Mesodermal cell (in vitro differentiated cells): ENCODE data around the gene DNM1.

Experiments
- H3K27ac ChIP-seq: 2 replicates; pipeline ENCODE4 v1.7.0; 2013; ENCODE audit warnings: mild to moderate bottlenecking, low read depth, low read length, moderate library complexity; ENCODE audit not compliant: severe bottlenecking
- H3K36me3 ChIP-seq: 2 replicates; pipeline ENCODE4 v1.7.1; 2013; ENCODE audit warnings: mild to moderate bottlenecking, low read length, moderate library complexity; ENCODE audit not compliant: control insufficient read depth, insufficient read depth
- H3K4me1 ChIP-seq: one replicate; pipeline ENCODE4 v1.7.1; 2013; ENCODE audit warnings: mild to moderate bottlenecking, low read length; ENCODE audit not compliant: insufficient read depth, control insufficient read depth, poor library complexity, severe bottlenecking
- H3K4me3 ChIP-seq: 2 replicates; pipeline ENCODE4 v1.7.0; 2013; ENCODE audit warnings: low read length, control low read depth, mild to moderate bottlenecking; ENCODE audit not compliant: insufficient read depth, poor library complexity, severe bottlenecking; ENCODE audit errors: extremely low read depth
- H3K9me3 ChIP-seq: 2 replicates; pipeline ENCODE4 v1.7.1; 2013; ENCODE audit warnings: mild to moderate bottlenecking, low read length, moderate library complexity; ENCODE audit not compliant: control insufficient read depth
- WGBS, 2 experiments: methylation state at CpG; one replicate each; pipeline ENCODE4 v1.1.5; 2013; ENCODE audit warnings: missing lambda C conversion rate in 2 of 2; ENCODE audit not compliant: insufficient coverage in 2 of 2; 5-methylcytosine and 5-hydroxymethylcytosine counted together

DNM1 gene

GRCh38 chr9:128163523-128164306 lies 39.5 kb upstream of the DNM1 start:
- Histone ChIP-seq H3K4me1 (no peaks in the 10 kb centered on the region), H3K4me3 (no peak overlapping the region), H3K27ac (no peak overlapping the region), H3K9me3 (no peaks in the 10 kb centered on the region), H3K36me3 (peaks cover 66% of the 10 kb centered on the region)
- 94 to 97% methylated on average over 8 of the region's 10 CpGs for WGBS, 2 experiments

GRCh38 chr9:128164307-128164885 lies 38.8 kb upstream of the DNM1 start:
- Histone ChIP-seq H3K27ac (no peak overlapping the region), H3K4me3 (no peak overlapping the region), H3K9me3 (no peaks in the 10 kb centered on the region), H3K36me3 (peaks cover 73% of the 10 kb centered on the region), H3K4me1 (no peaks in the 10 kb centered on the region)
- WGBS, 2 experiments: 96% methylated on average over 8 to 9 of the region's 14 CpGs

- Histone ChIP-seq H3K4me1 (no peaks in the 10 kb centered on the region), H3K27ac (no peak overlapping the region), H3K36me3 (peaks cover 88% of the 10 kb centered on the region), H3K4me3 (no peak overlapping the region), H3K9me3 (no peaks in the 10 kb centered on the region)
- WGBS, 2 experiments: 96 to 98% methylated on average over 4 to 15 of the region's 18 CpGs
Measured at GRCh38 chr9:128166169-128166568, 37.0 kb upstream of the DNM1 start.

- 96 to 100% methylated on average over 3 to 4 of the region's 4 CpGs for WGBS, 2 experiments
Measured at GRCh38 chr9:128167209-128167608, 36.0 kb upstream of the DNM1 start.

GRCh38 chr9:128168731-128169308 lies 34.4 kb upstream of the DNM1 start:
- H3K4me1 ChIP-seq: no peaks in the 10 kb centered on the region
- no peaks in the 10 kb centered on the region for H3K9me3 ChIP-seq
- WGBS, 2 experiments: 95 to 96% methylated on average over 8 of the region's 8 CpGs
- H3K27ac ChIP-seq: no peak overlapping the region
- no peak overlapping the region for H3K4me3 ChIP-seq
- H3K36me3 ChIP-seq: peaks cover 75% of the 10 kb centered on the region

More at GRCh38 chr9:128167209-128167608, 36.0 kb upstream of the DNM1 start:
- no peaks in the 10 kb centered on the region for H3K4me1 ChIP-seq
- no peak overlapping the region for H3K27ac ChIP-seq
- H3K9me3 ChIP-seq: no peaks in the 10 kb centered on the region
- no peak overlapping the region for H3K4me3 ChIP-seq
- peaks cover 86% of the 10 kb centered on the region for H3K36me3 ChIP-seq

- H3K9me3 ChIP-seq: no peaks in the 10 kb centered on the region
- no peak overlapping the region for H3K27ac ChIP-seq
- H3K4me1 ChIP-seq: no peaks in the 10 kb centered on the region
- H3K4me3 ChIP-seq: no peak overlapping the region
- WGBS, 2 experiments: 92 to 94% methylated on average over 6 to 8 of the region's 8 CpGs
- peaks cover 75% of the 10 kb centered on the region for H3K36me3 ChIP-seq
Measured at GRCh38 chr9:128169492-128169891, 33.7 kb upstream of the DNM1 start.

GRCh38 chr9:128169925-128170324 lies 33.3 kb upstream of the DNM1 start:
- Histone ChIP-seq H3K36me3 (peaks cover 75% of the 10 kb centered on the region), H3K9me3 (no peaks in the 10 kb centered on the region), H3K27ac (no peak overlapping the region), H3K4me3 (no peak overlapping the region), H3K4me1 (no peaks in the 10 kb centered on the region)
- WGBS, 2 experiments: 95 to 100% methylated on average over 6 of the region's 8 CpGs

GRCh38 chr9:128174062-128174461 lies 29.1 kb upstream of the DNM1 start:
- Histone ChIP-seq H3K27ac (no peak overlapping the region), H3K36me3 (peaks cover 76% of the 10 kb centered on the region), H3K9me3 (peaks cover 2% of the 10 kb centered on the region), H3K4me1 (no peaks in the 10 kb centered on the region), H3K4me3 (no peak overlapping the region)
- WGBS, 2 experiments: 86 to 93% methylated on average over 2 to 4 of the region's 4 CpGs

GRCh38 chr9:128175102-128175563 lies 28.0 kb upstream of the DNM1 start:
- no peak overlapping the region for H3K27ac ChIP-seq
- peaks cover 5% of the 10 kb centered on the region for H3K9me3 ChIP-seq
- H3K36me3 ChIP-seq: peaks cover 76% of the 10 kb centered on the region
- 81 to 86% methylated on average over 7 of the region's 8 CpGs for WGBS, 2 experiments
- no peaks in the 10 kb centered on the region for H3K4me1 ChIP-seq
- H3K4me3 ChIP-seq: no peak overlapping the region

- H3K36me3 ChIP-seq: peaks cover 78% of the 10 kb centered on the region
- WGBS, 2 experiments: 94 to 100% methylated on average over 1 to 2 of the region's 2 CpGs
- no peak overlapping the region for H3K4me3 ChIP-seq
Measured at GRCh38 chr9:128175726-128176125, 27.5 kb upstream of the DNM1 start.

More at GRCh38 chr9:128175726-128176125, 27.5 kb upstream of the DNM1 start:
- Histone ChIP-seq H3K27ac (no peak overlapping the region), H3K9me3 (peaks cover 5% of the 10 kb centered on the region), H3K4me1 (no peaks in the 10 kb centered on the region)
